BLaER1 (cell line): Measurements from ENCODE around the gene NBPF1.
A peak's percentile ranks its signal among the peaks of the same experiment; 100 is the strongest.
"Not testable (repeated sequence)": the region's sequence is repeated elsewhere in the genome, so short reads cannot be mapped to it uniquely, and the experiment has no call there.

Source experiments
- H3K27ac ChIP-seq: shearing (Covaris generic); formaldehyde crosslinking; 2 replicates; pipeline ENCODE4 v1.8.1; 2022
- H3K27me3 ChIP-seq: shearing (Covaris generic); formaldehyde crosslinking; 2 replicates; pipeline ENCODE4 v1.8.1; 2022
- H3K36me3 ChIP-seq: shearing (Covaris generic); formaldehyde crosslinking; 2 replicates; pipeline ENCODE4 v1.8.1; 2022
- H3K4me1 ChIP-seq: shearing (Covaris generic); formaldehyde crosslinking; 2 replicates; pipeline ENCODE4 v1.8.1; 2022
- H3K4me2 ChIP-seq: shearing (Covaris generic); formaldehyde crosslinking; 2 replicates; pipeline ENCODE4 v1.8.1; 2022
- H3K4me3 ChIP-seq: shearing (Covaris generic); formaldehyde crosslinking; 2 replicates; pipeline ENCODE4 v1.8.1; 2022
- H3K9ac ChIP-seq: shearing (Covaris generic); formaldehyde crosslinking; 2 replicates; pipeline ENCODE4 v1.8.1; 2022
- H3K9me3 ChIP-seq: shearing (Covaris generic); formaldehyde crosslinking; 2 replicates; pipeline ENCODE4 v1.8.1; 2022
- H4K20me1 ChIP-seq: shearing (Covaris generic); formaldehyde crosslinking; 2 replicates; pipeline ENCODE4 v1.8.1; 2022
- Cebpa-rat ChIP-seq: shearing (Covaris generic); IDR thresholded peaks from 2 replicates; pipeline ENCODE4 v1.8.1; 2022

Gene NBPF1

DNA sequence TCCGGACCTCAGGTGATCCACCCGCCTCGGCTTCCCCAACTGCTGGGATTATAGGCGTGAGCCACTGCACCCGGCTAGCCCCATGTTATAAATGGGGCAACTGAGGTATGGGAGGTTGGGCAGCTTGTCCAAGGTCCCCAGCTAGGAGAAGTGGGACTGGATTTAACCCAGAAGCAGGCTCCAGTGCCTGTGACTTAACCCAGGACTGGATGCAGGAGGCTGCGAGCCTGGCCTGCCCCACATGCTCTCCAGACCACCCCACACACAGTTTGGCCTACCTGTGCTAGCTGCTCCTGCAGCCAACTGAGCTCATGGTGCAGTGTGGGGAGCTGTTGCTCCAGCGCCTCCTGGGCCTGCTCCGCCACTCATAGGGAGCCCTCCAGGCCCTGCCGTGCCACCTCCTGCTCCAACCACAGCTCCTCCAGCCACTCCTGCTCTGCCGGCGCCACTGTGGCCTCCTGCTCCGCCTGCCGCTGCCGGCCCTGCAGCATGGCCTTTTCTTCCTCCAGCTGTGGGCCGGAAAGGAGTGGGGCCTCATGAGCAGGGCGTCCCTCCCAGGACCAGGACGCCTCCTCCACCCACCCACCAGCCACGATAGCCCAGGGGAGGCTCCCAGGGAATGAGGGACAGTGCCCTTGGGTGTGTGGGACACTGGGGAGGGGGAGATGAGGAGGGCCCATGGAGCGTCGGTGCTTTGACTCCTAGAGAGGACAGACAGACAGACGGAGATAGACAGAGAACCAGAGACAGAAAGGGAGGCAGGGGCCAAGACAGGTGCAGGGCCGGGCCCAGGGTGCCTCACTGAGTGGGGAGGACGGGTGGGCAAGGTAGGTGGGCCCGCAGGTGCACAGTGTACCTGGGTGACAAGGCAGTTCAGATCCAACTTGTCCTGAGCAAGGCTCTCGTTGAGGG, 12.4 kb upstream of the NBPF1 start:
- 0 out of 2 replicates have a peak overlapping the region, but pooled peaks have one; percentile 7 for H3K9ac ChIP-seq
- no peaks in the 10 kb centered on the region for H3K27me3 ChIP-seq
- no peak overlapping the region for H3K4me2 ChIP-seq
- H4K20me1 ChIP-seq: peaks cover 31% of the 10 kb centered on the region
- TF ChIP-seq Cebpa-rat: no peak
- H3K27ac ChIP-seq: peak overlapping the region; percentile 4; the same call in 1 of the 2 replicates
- no peak overlapping the region for H3K4me3 ChIP-seq
- peaks cover 61% of the 10 kb centered on the region for H3K4me1 ChIP-seq
- H3K9me3 ChIP-seq: no peaks in the 10 kb centered on the region
- H3K36me3 ChIP-seq: peaks cover 84% of the 10 kb centered on the region

DNA sequence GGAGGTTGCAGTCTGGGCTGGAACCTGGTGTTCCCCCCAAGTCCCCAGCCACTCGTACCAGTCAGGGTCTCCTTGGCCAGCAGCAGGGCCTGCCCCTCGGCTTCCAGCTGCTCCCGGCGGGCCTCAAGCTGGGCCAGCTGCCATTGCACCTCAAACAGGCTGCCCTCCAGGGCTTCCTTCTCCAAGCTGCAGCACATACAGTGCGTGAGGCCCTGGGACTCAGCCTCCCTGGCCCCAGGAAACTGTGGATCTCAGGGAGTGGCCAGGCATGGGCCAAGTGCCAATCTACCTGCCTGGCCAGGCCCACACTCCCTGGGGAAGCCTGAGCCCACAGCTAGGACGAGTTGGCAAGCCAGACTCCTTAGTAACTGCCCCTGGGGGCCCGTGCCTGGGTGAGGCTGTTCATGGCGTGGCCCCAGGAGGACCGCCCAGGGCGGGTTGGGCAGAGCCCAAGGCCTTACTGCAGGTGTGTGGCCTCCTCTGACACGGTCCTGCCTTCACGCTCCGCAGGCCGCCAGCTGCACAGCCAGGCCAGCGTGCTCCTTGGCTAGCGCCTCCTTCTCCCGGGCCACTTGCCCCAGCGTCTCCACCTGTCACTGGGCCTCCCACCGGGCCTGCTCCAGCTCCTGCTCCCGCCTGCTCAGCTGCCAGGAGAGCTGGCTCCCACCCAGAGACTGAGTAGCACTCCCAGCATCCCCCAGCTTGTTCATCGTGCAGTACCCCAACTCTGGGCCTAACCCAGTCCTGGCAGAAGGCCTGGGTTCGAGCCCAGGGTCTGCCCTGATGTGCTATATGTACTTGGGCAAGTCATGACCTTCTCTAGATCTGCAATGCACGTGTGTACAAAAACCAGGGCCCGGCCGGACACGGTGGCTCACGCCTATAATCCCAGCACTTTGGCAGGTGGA, 10.7 kb upstream of the NBPF1 start:
- not testable (repeated sequence) for H3K9me3 ChIP-seq, H3K4me3 ChIP-seq, H3K27me3 ChIP-seq
- Histone ChIP-seq H3K27ac (peak overlapping the region; percentile 73), H3K4me2 (peak overlapping the region; percentile 59), H3K9ac (peak overlapping the region; percentile 55), H3K4me1 (peaks cover 53% of the 10 kb centered on the region), H3K36me3 (peaks cover 77% of the 10 kb centered on the region), H4K20me1 (peaks cover 31% of the 10 kb centered on the region)

DNA sequence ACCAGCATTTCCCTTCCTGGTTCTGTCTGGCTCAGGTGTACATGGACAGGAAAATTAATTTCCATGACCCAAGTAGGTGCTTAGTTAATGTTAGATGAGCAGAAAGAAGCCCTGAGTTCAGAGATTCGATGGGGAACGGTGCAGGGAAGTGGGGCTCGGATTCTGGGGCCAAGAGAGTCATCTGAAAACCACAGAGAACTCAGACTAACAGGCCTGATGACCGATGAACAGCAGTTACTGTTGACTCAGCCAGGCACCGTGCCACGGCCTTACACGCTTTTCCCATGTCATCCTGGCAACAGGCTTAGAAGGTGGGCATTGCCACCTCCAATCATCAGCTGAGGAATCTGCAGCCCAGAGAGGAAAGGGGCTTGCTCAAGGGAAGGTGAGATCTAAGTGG, 10.0 kb upstream of the NBPF1 start:
- H3K4me1 ChIP-seq: peaks cover 46% of the 10 kb centered on the region
- peak overlapping the region; percentile 73 for H3K27ac ChIP-seq
- peak overlapping the region; percentile 59 for H3K4me2 ChIP-seq
- H3K9ac ChIP-seq: peak overlapping the region; percentile 55; the same call in 1 of the 2 replicates
- not testable (repeated sequence) for H3K27me3 ChIP-seq, H3K4me3 ChIP-seq, H3K9me3 ChIP-seq
- H4K20me1 ChIP-seq: peaks cover 31% of the 10 kb centered on the region
- H3K36me3 ChIP-seq: peaks cover 75% of the 10 kb centered on the region

DNA sequence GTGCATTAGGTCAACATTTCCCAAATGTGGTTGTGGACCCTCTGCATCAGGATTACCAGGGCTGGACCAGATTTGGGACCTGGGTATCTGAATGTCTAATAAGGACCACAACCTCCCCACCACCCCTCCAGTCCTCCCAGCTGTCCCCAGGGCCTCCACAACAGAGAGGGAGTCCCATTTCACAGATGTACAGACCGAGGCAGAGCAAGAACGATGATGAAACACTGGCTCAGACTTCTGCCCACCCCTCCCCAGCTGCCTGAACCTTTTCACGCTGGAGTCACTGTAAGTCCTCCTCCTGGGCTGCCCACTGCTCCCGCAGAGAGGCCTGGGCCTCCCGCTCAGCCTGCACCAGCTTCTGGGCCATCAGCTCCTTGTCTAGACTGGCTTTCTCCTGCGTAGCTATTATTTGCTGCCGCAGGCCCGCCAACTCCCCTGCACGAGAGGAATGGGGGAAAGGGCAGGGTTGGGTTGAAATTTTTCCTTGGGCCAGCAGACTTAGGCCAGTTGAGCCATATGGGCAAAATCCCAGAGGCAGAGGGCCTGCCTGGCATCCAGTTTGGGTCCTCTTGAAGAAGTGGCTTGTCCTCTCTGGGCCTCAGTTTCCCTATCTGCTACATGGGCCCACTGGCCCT, 8.4 kb upstream of the NBPF1 start:
- H3K27me3 ChIP-seq, H3K4me3 ChIP-seq, H3K27ac ChIP-seq, H3K9me3 ChIP-seq, H3K9ac ChIP-seq, H3K4me2 ChIP-seq: not testable (repeated sequence)
- peaks cover 76% of the 10 kb centered on the region for H3K36me3 ChIP-seq
- TF ChIP-seq Cebpa-rat: 0 out of 2 replicates have a peak, but pooled peaks have one; percentile 22
- H4K20me1 ChIP-seq: peaks cover 31% of the 10 kb centered on the region
- H3K4me1 ChIP-seq: peaks cover 32% of the 10 kb centered on the region

DNA sequence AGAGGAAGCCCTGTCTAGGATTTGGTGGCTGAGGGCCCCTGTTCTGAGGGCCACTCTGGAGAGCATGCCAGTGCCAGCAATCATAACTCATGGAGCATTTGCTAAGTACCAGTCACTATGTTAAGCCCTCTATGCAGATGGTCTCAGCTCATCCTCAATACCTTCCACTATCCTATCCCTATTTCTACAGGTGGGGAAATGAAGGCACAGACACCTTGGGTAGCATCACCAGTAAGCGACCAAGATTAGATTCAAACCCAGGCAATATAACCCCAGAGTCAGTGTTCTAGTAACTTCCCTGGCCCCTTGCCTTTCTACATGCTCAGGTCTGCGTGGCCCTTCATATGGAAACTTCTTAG, 7.9 kb upstream of the NBPF1 start:
- peaks cover 31% of the 10 kb centered on the region for H4K20me1 ChIP-seq

DNA sequence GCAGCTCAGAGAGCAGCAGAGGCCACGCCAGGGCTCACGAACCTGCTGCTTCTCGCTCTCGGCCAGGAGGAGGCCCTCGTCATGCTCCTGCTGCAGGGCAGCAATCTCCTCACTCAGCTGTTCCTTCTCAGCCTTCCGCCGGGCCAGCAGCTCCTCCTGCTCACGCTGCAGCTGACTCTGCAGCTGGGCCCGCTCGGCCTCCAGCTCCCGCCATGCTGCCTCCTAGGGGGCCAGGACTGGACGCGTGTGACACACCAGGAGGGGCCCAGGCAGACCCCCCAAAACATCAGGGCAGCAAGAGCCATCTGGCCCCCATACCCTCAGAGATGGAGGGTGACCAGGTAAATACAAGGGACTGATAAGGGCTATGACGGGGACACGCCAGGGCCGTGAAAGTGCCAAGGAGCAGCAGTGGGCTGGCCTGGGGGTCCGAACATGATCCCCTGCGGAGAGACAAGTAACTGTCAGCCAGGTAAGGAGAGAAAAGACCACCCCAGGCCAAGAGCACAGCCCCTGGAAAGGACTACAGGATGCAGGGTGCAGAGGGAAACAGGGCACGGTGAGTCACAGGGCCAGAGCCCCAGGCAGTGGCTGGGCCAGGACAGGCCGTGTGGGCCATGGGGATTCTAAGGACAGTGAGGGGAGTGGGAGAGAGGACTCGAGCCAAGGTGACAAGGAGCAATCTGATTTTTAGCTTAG, 6.6 kb upstream of the NBPF1 start:
- H3K4me2 ChIP-seq, H3K4me3 ChIP-seq, H3K27ac ChIP-seq, H3K9ac ChIP-seq, H3K9me3 ChIP-seq, H3K27me3 ChIP-seq: not testable (repeated sequence)
- peaks cover 24% of the 10 kb centered on the region for H4K20me1 ChIP-seq
- peaks cover 61% of the 10 kb centered on the region for H3K36me3 ChIP-seq
- peaks cover 18% of the 10 kb centered on the region for H3K4me1 ChIP-seq

More for the DNA sequence above, 7.9 kb upstream of the NBPF1 start:
- Histone ChIP-seq H3K4me2 (no peak overlapping the region), H3K9ac (no peak overlapping the region), H3K9me3 (no peaks in the 10 kb centered on the region), H3K4me3 (no peak overlapping the region), H3K27me3 (no peaks in the 10 kb centered on the region), H3K4me1 (peaks cover 27% of the 10 kb centered on the region), H3K27ac (no peak overlapping the region), H3K36me3 (peaks cover 71% of the 10 kb centered on the region)
- TF ChIP-seq Cebpa-rat: no peak

DNA sequence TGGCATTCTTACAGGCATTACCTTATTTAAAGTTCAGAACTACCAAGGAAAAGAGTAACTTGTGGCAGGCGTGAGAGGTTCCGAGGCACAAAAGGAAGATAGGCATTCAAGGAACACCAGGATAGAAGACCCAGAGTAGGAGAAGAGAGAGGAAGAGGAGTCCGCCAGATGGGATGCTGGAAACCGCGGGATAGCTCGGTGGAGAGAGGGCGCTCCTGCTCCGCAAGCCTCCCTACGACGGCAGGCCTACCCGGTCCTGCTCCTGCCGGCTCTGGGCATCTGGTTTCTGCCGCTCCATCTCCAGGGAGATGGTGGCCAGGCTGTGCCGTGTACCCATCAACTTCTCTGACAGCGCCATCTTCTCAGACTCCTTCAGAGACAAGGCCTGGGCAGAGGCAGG, 5.4 kb upstream of the NBPF1 start:
- Histone ChIP-seq H4K20me1 (peaks cover 13% of the 10 kb centered on the region), H3K36me3 (peaks cover 52% of the 10 kb centered on the region), H3K9ac (no peak overlapping the region), H3K9me3 (no peaks in the 10 kb centered on the region), H3K4me2 (no peak overlapping the region), H3K27ac (no peak overlapping the region), H3K27me3 (0 out of 2 replicates have a peak, but pooled peaks cover 5% of the 10 kb centered on the region), H3K4me3 (no peak overlapping the region), H3K4me1 (peaks cover 15% of the 10 kb centered on the region)
- no peak for TF ChIP-seq Cebpa-rat

DNA sequence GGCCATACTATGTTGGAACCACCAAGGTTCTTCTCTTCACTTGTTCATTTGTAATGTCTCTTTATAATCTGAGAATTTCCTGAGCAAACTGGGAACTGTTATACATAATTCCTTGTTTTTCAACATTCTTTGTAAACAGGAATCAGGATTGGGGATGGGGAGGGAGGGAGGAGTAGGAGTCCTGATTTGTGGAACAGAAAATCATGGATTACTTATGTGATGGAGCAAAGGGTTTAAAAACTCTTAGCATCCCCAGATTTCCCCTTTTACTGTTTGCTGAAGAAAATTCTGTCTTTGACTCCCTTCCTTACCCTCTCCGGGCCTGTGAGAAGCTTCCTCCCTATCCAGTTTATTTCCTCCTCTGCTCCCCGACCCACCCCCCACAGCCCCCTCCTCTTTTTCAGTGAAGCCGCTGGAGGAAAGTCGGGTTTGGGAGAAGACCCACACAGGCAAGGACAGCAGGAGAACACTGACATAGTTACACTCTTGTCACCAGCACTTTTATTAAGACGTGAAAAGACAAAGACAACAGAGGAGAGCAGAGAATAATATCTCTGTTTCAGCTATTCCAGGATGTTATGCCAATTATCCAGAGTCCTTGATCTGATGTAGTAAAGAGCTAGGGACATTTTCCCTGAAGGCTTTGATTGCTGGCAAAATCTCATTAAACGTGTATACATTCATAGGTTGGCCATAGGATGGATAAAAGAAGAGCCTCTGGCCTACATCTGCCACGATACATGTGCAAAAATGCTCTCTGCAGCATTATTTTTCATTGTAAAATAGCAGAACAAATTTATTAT, 4.6 kb upstream of the NBPF1 start:
- Histone ChIP-seq H3K4me3 (no peak overlapping the region), H3K9me3 (no peaks in the 10 kb centered on the region), H3K4me2 (no peak overlapping the region), H3K4me1 (peaks cover 11% of the 10 kb centered on the region), H3K9ac (peak overlapping the region; percentile 1; the same call in 1 of the 2 replicates), H4K20me1 (peaks cover 6% of the 10 kb centered on the region; the same call in 1 of the 2 replicates), H3K27me3 (peaks cover 5% of the 10 kb centered on the region; the same call in 1 of the 2 replicates), H3K36me3 (peaks cover 46% of the 10 kb centered on the region), H3K27ac (no peak overlapping the region)
- no peak for TF ChIP-seq Cebpa-rat
